Effector CD4-positive, alpha-beta T cell (primary cell): ENCODE measurements around the gene F8A3. TPM values are rescaled to one million over a fixed set of nuclear protein-coding genes. Genes with fewer than 3 reads are reported as not detected.
"Not testable (repeated sequence)": the region's sequence is repeated elsewhere in the genome, so short reads cannot be mapped to it uniquely, and the experiment has no call there.

ENCODE experiments used
- DNase-seq: peaks from one replicate; pipeline ENCODE4 v3.0.0-alpha.2; 2020
- total RNA-seq: gene quantifications from one replicate; lab custom pipeline; 2026; lab: John Stamatoyannopoulos, UW

The F8A3 gene
- total RNA-seq = not detected

- DNase-seq = not testable (repeated sequence)
These were observed at the start of gene F8A3 for GRCh38 chrX:155458471-155458870. F8A3 (minus strand) TSS chrX:155458620; CDS start chrX:155458600, 20 bp downstream.

GRCh38 chrX:155505296-155505695 lies 46.9 kb upstream of the F8A3 start:
- no peak for DNase-seq

- DNase-seq = not testable (repeated sequence)
These were observed 36.7 kb upstream of the F8A3 start for GRCh38 chrX:155495134-155495533.

DNA sequence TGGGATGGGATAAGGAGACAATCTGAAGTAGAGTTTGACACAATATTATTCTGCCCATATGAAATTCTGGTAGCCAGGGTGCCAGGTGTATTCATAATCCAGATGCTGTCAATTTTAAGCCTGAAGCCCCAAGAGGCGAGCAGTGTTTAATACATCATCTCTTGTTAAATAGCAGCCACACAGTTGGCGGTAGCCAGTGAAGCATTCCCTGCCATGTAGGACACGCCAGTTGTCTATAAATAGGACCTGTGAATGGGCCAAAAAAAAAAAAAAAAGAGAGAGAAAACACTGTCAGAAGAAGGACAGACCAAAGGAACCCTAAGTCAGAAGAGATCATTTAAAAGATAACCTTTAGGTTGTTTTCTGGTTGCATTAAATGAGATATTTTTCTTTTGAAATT lies 33.0 kb upstream of the F8A3 start:
- DNase-seq = not testable (repeated sequence)

DNA sequence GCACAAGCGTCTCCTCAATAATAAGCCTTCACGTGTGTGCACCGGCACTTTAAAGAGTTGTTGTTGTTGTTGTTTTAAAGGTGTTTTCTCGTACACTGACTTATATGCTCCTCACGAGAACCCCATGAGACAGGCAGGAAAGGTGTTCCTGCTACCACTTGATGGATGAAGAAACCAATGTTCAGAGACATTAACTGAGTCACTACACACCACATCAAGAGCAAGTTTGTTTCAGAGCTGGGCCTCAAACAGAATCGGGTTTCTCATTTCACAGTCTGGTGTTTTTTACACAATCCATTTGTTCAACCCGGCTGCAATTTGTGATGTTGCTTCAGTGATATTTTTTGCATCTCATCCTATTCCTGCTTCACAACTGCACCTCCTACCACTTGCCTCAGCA lies 18.7 kb upstream of the F8A3 start:
- not testable (repeated sequence) for DNase-seq

DNA sequence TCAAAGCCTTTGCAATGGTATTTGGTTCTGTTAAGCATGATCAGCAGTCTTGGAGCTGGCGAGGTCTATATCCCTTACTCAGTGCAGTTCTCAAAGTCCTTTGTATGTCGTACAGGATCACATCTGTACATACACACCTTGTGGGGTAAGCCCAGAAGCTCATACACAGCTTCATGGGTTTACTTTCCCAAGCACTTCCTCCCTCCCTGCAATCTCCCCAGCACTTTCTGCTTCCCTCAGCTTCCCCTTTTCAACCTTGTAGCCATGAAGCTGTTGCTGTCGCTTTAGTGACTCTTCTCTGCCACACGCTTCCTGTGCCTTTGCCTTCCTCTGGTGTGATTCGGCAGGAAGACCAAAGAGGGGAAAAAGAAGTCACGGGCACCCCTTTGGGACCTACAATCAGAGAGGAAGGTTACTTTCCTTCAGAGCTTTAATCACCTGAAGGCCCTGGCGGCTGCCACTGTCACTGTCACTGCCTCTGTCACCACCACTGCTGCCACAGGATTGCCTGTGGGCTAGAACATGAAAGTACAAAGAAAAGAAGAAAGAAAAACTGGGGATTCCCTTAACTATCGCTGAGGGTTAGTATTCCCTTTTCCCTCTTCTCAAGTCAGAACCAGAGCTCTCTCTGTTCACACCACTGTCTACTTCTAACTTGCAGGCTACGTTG lies 8.0 kb upstream of the F8A3 start:
- not testable (repeated sequence) for DNase-seq

DNA sequence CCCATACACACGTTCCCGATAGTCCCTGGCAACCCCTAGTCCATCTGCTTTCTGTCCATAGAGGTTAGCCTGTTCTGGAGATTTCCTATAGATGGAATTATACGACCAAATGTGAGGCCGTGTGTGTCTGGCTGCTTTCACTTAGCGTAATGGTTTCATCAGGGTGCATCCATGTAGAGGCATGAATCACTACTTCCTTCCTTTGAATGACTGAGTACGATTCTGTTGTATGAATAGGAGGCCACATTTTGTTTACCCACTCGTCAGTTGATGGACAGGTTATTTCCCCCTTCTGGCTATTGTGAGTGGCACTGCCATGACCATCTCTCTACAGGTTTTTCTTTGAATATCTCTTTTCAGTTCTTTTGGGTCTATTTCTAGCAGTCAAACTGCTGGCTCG lies 2.1 kb upstream of the F8A3 start:
- not testable (repeated sequence) for DNase-seq

GRCh38 chrX:155457761-155458447 lies 516 bp downstream of the F8A3 start:
- not testable (repeated sequence) for DNase-seq

DNA sequence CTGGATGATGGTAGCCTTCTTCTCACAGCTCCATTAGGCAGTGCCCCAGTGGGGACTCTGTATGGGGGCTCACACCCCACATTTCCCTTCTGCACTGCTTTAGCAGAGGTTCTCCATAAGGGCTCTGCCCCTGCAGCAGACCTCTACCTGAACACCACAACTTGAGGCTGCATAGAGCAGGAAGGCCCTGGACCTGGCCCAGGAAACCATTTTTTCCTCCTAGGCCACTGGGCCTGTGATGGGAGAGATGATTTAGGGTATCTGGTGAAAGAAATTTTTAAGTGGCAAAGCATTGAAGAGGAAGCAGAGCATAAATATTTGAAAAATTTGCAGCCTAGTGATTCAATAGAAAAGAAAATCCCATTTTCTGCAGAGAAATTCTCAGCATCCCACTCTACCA lies 17.3 kb downstream of the F8A3 start:
- DNase-seq = no peak

GRCh38 chrX:155435744-155436112 lies 22.7 kb downstream of the F8A3 start:
- no peak for DNase-seq

GRCh38 chrX:155434906-155435743 lies 23.3 kb downstream of the F8A3 start:
- no peak for DNase-seq

- DNase-seq = no peak
These were observed 40.7 kb downstream of the F8A3 start for GRCh38 chrX:155417769-155418168.
